K562 (cell line): Measurements from ENCODE around the gene LRCH1. TPM values are rescaled to one million over a fixed set of nuclear protein-coding genes. Genes with fewer than 3 reads are reported as not detected.

Experiments used
- ATAC-seq: fragments of 200-7000 bp; cut with Tn5 transposase; 3 replicates; pipeline ENCODE4 v1.9.1; 2020; ENCODE audit warnings: moderate library complexity
- BruUV-seq: library from RNA; stranded (reverse); fragments of 400-500 nt; replicated peaks from 2 replicates; lab custom pipeline; 2021; lab: Mats Ljungman, UMichigan
- CTCF ChIA-PET: fragments of 300-600 bp; formaldehyde crosslinking; extraction: SDS; loops from one replicate; lab custom pipeline; 2021; ENCODE audit warnings: low intra/inter-chr PET ratio; lab: Yijun Ruan, JAX
- POLR2A ChIA-PET: fragments of 300-600, 350-650 bp; sonication (Branson Sonifier 250); formaldehyde crosslinking; extraction: SDS; loops from one replicate; lab custom pipeline; 2021; ENCODE audit warnings: antibody characterized with exemption, inconsistent platforms; lab: Yijun Ruan, JAX
- DNase-seq, 4 experiments: peaks; one replicate each; pipeline versions ENCODE4 v3.0.0 to v3.0.0-alpha.2; 2011 to 2018; ENCODE audit warnings: low spot score in 3 of 4, mixed read lengths in 3 of 4; ENCODE audit errors: extremely low read depth in 1 of 4
- FAIRE-seq: peaks from 2 replicates; lab custom pipeline; 2011; peaks lifted over from hg19 to GRCh38; lab: Jason Lieb, UNC
- H2AFZ ChIP-seq: 2 replicates; pipeline ENCODE4 v1.6.0; 2011; ENCODE audit warnings: low read depth, low read length, control low read depth, inconsistent platforms
- H3K27ac ChIP-seq: fragments of 200-600 bp; 3 replicates; pipeline ENCODE4 v1.8.0; 2011; ENCODE audit warnings: low read depth, mild to moderate bottlenecking, control low read depth, inconsistent platforms, low read length, moderate library complexity, mixed read lengths; ENCODE audit errors: extremely low read depth
- H3K27me3 ChIP-seq, 2 experiments: fragments of 300-600 bp in 1 of 2; 2 replicates in 1 of 2; 3 replicates in 1 of 2; pipeline versions ENCODE4 v1.6.0 to v1.8.0; 2011; ENCODE audit warnings: inconsistent platforms in 2 of 2, low read length in 2 of 2, mild to moderate bottlenecking in 1 of 2, mixed read lengths in 1 of 2, moderate library complexity in 1 of 2; ENCODE audit not compliant: control insufficient read depth in 2 of 2, insufficient read depth in 2 of 2
- H3K36me3 ChIP-seq: fragments of 300-600 bp; 3 replicates; pipeline ENCODE4 v1.8.0; 2011; ENCODE audit warnings: mild to moderate bottlenecking, low read length, inconsistent platforms; ENCODE audit not compliant: control insufficient read depth, insufficient read depth
- H3K4me1 ChIP-seq, 2 experiments: fragments of 200-600 bp in 1 of 2; replicated peaks in 1 of 2; 2 replicates in 1 of 2; 3 replicates in 1 of 2; pipeline versions ENCODE4 v1.5.1 to v1.8.0; 2011; ENCODE audit warnings: inconsistent platforms in 2 of 2, low read length in 2 of 2, mild to moderate bottlenecking in 1 of 2, mixed read lengths in 1 of 2, moderate library complexity in 1 of 2; ENCODE audit not compliant: control insufficient read depth in 2 of 2, insufficient read depth in 2 of 2
- H3K4me2 ChIP-seq: 2 replicates; pipeline ENCODE4 v1.6.1; 2011; ENCODE audit warnings: low read length, control low read depth, inconsistent platforms, mixed read lengths; ENCODE audit not compliant: insufficient read depth
- H3K4me3 ChIP-seq: fragments of 200-600 bp; sonication (generic), shearing (Covaris generic); 2 replicates; pipeline ENCODE4 v1.5.1; 2016; ENCODE audit warnings: control low read depth, inconsistent platforms
- H3K79me2 ChIP-seq: fragments of 200-600 bp; 3 replicates; pipeline ENCODE4 v1.8.0; 2011; ENCODE audit warnings: low read length, inconsistent platforms; ENCODE audit not compliant: control insufficient read depth, insufficient read depth
- H3K9ac ChIP-seq, 2 experiments: 2 replicates each; pipeline versions ENCODE4 v1.6.0 to v1.6.1; 2011; ENCODE audit warnings: low read depth in 2 of 2, low read length in 2 of 2, control low read depth in 1 of 2, inconsistent platforms in 1 of 2, mild to moderate bottlenecking in 1 of 2, mixed read lengths in 1 of 2; ENCODE audit not compliant: insufficient read depth in 1 of 2
- H3K9me1 ChIP-seq: one replicate; pipeline ENCODE4 v1.6.0; 2011; ENCODE audit warnings: inconsistent platforms, mild to moderate bottlenecking, low read length, moderate library complexity; ENCODE audit not compliant: control insufficient read depth, insufficient read depth
- H3K9me3 ChIP-seq: replicated peaks from 2 replicates; pipeline ENCODE4 v1.5.1; 2011; ENCODE audit warnings: low read depth, low read length, inconsistent platforms; ENCODE audit not compliant: control insufficient read depth, insufficient read depth
- H4K20me1 ChIP-seq: replicated peaks from 2 replicates; pipeline ENCODE4 v1.6.1; 2011; ENCODE audit warnings: low read length, inconsistent platforms, mixed read lengths; ENCODE audit not compliant: control insufficient read depth, insufficient read depth
- ARID1B ChIP-seq: fragments of 450-650 bp; IDR thresholded peaks from 2 replicates; pipeline ENCODE4 v1.6.1; 2016; ENCODE audit warnings: antibody characterized with exemption, mild to moderate bottlenecking, inconsistent platforms
- CBFA2T3 ChIP-seq: fragments of 450-650 bp; IDR thresholded peaks from 2 replicates; pipeline ENCODE4 v1.6.1; 2017
- DPF2 ChIP-seq: fragments of 450-650 bp; IDR thresholded peaks from 2 replicates; pipeline ENCODE4 v1.6.1; 2016
- JUND ChIP-seq, 2 experiments: IDR thresholded peaks; 2 replicates in 1 of 2; 3 replicates in 1 of 2; pipeline ENCODE4 v1.6.1; 2011; ENCODE audit warnings: borderline replicate concordance in 2 of 2, low read depth in 2 of 2, low read length in 2 of 2, improper control_type of control experiment in 1 of 2, missing biosample characterization in 1 of 2, missing genetic modification characterization in 1 of 2, missing genetic modification reagents in 1 of 2
- MEIS2 ChIP-seq: fragments of 450-650 bp; IDR thresholded peaks from 2 replicates; pipeline ENCODE4 v1.6.1; 2014; ENCODE audit warnings: mild to moderate bottlenecking; ENCODE audit not compliant: partially characterized antibody
- SMARCA4 ChIP-seq: fragments of 450-650 bp; IDR thresholded peaks from 2 replicates; pipeline ENCODE4 v1.6.1; 2016
- SOX6 ChIP-seq: fragments of 450-650 bp; IDR thresholded peaks from 2 replicates; pipeline ENCODE4 v1.6.1; 2014; ENCODE audit warnings: mild to moderate bottlenecking
- TAL1 ChIP-seq: fragments of 450-650 bp; IDR thresholded peaks from 2 replicates; pipeline ENCODE4 v1.6.1; 2016; ENCODE audit warnings: mild to moderate bottlenecking
- TCF7 ChIP-seq: sonication (generic); IDR thresholded peaks from 2 replicates; pipeline ENCODE4 v1.6.1; 2016; ENCODE audit warnings: antibody characterized with exemption, borderline replicate concordance
- TEAD4 ChIP-seq, 2 experiments: sonication (generic) in 1 of 2; formaldehyde crosslinking in 1 of 2; IDR thresholded peaks; 2 replicates each; pipeline versions ENCODE4 v1.6.1 to v1.8.0; 2012 to 2022; ENCODE audit warnings: borderline replicate concordance in 1 of 2, inconsistent platforms in 1 of 2, low read length in 1 of 2, mild to moderate bottlenecking in 1 of 2, missing genetic modification reagents in 1 of 2
- YBX1 ChIP-seq: fragments of 450-650 bp; IDR thresholded peaks from 2 replicates; pipeline ENCODE4 v1.7.1; 2016; ENCODE audit warnings: mild to moderate bottlenecking
- WGBS: fragments of 100-300 bp; shearing (Covaris generic); methylation state at CpG from one replicate; pipeline ENCODE4 v1.1.6; 2016; ENCODE audit warnings: low coverage, mixed read lengths; ENCODE audit not compliant: insufficient coverage; ENCODE audit errors: missing lambda C conversion rate; 5-methylcytosine and 5-hydroxymethylcytosine counted together
- in situ Hi-C: fragments of 300-500 bp; cut with MboI; formaldehyde crosslinking; loops from 4 replicates; pipeline ENCODE4 v1.15.0; 2018; ENCODE audit warnings: inconsistent platforms, mixed read lengths
- intact Hi-C: fragments of 100-400 bp; cut with micrococcal nuclease; formaldehyde crosslinking; loops from 2 replicates; pipeline ENCODE4 v1.14.2; 2022
- polyA plus RNA-seq, 8 experiments: library from polyadenylated mRNA; depleted of rRNA in 4 of 8; stranded (reverse) in 5 of 8; unstranded in 3 of 8; fragments of >200 nt; fragmentation: Nextera tagmentation in 2 of 8; fragmentation: Illumina TruSeq in 1 of 8; extraction: Ambion mirVana in 2 of 8; extraction: Trizol in 1 of 8; gene quantifications; 2 replicates each; pipeline versions ENCODE4 v1.2.1 to v1.2.3, GENCODE V29; 2011 to 2014; ENCODE audit warnings: inconsistent platforms in 1 of 8, missing spikeins in 1 of 8
- total RNA-seq, 7 experiments: library from RNA; depleted of rRNA in 6 of 7; stranded (reverse); fragments of >200 nt in 6 of 7; fragmentation: Illumina TruSeq in 2 of 7; extraction: Trizol in 2 of 7; gene quantifications; 2 replicates each; pipeline versions ENCODE4 v1.2.1 to v1.2.3, GENCODE V29; 2011 to 2021; ENCODE audit warnings: low replicate concordance in 1 of 7

Gene LRCH1
- total and polyA plus RNA-seq, 9 of the 15 experiments (the other 6 are each of a cell fraction or from before 2014, with no cell fraction given), result 1.1 to 6.8 (median 3.7) TPM

DNA sequence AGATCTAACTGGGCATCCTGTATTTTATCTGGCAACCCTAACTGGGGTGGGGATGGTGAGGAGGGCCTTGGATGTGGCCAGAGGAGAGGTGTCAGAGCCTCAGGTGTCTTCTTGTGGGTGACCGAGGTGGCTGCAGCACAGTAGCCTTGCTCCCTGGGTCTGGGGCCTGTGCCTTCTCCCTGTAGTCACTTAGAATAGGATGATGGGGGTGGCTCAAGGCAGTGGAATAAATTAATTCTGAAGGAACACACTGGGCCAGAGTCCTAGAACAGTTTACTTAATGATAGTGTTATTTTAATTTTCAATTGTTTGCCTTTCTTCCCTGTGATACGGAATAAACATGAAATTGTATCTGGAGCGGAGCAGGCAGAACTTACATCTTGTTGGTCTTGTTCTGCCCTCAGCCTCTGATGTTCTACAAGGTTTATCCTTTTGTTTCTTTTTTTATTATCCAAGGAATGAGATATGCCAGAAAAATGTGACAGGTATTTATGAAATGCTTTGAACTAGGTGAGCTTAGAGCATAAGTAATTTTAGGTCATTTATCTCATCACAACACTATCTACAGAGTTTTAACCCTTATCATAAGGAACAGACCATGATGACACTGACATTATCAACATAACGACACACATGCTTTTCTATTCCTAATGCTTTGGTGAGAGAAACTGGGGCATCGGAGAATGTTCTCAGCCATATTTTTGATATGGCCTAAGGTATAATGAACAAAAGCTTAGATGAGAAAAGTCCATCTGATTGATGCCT, 51.4 kb downstream of the LRCH1 start:
- Histone ChIP-seq H4K20me1 (peaks cover 16% of the 10 kb centered on the region), H3K9me1 (no peaks in the 10 kb centered on the region), H3K9me3 (no peaks in the 10 kb centered on the region), H3K27me3 (no peaks in the 10 kb centered on the region), H2AFZ (no peak overlapping the region), H3K4me3 (no peak overlapping the region), H3K27ac (no peak overlapping the region), H3K36me3 (no peaks in the 10 kb centered on the region), H3K9ac (0 out of 4 replicates have a peak overlapping the region, but pooled peaks of 1 of the 2 experiments have one; percentile 26), H3K4me2 (no peak overlapping the region; the same call in 1 of the 2 replicates), H3K79me2 (peaks cover 19% of the 10 kb centered on the region), H3K4me1 (peaks cover 5 to 18% of the 10 kb centered on the region in 2 experiments; a peak in 3 of 5 replicates)
- TF ChIP-seq TAL1 (0 out of 2 replicates have a peak, but pooled peaks have one; percentile 36), TCF7 (no peak), DPF2 (peak; percentile 25; the same call in 1 of the 2 replicates), SOX6 (peak; percentile 29; the same call in 1 of the 2 replicates), TEAD4 (IDR thresholded peaks at IDR 0.05; ENCODE audit: low read length) (peak; percentile 46; the same call in 1 of the 2 replicates), TEAD4 (CRISPR knock-in tag; IDR thresholded peaks at IDR 0.05; ENCODE audit: borderline replicate concordance) (no peak), SMARCA4 (peak; percentile 25; the same call in 1 of the 2 replicates), ARID1B (peak; percentile 55), JUND (IDR thresholded peaks at IDR 0.05; ENCODE audit: borderline replicate concordance, low read depth, low read length) (no peak), JUND (tag; IDR thresholded peaks at IDR 0.05; ENCODE audit: borderline replicate concordance, low read depth, low read length) (no peak), MEIS2 (peak; percentile 26), CBFA2T3 (peak; percentile 52; the same call in 1 of the 2 replicates), YBX1 (no peak)
- ATAC-seq, result no peak
- intact Hi-C loops, result loop anchor here (10.0 kb wide), 1 partner anchor 120 kb away; no protein-coding TSS in a partner anchor
- ChIA-PET CTCF (no interaction called here), POLR2A (no interaction called here)
- no TSS peak for BruUV-seq
- DNase-seq, result no peak
- in situ Hi-C loops, result no loop called here
- no peak for FAIRE-seq
- WGBS, result 59% methylated on average over 5 of the region's 5 CpGs
